ENCODE results near the gene ZNF473.
A peak's percentile ranks its signal among the peaks of the same experiment; 100 is the strongest.

Gene ZNF473

DNA sequence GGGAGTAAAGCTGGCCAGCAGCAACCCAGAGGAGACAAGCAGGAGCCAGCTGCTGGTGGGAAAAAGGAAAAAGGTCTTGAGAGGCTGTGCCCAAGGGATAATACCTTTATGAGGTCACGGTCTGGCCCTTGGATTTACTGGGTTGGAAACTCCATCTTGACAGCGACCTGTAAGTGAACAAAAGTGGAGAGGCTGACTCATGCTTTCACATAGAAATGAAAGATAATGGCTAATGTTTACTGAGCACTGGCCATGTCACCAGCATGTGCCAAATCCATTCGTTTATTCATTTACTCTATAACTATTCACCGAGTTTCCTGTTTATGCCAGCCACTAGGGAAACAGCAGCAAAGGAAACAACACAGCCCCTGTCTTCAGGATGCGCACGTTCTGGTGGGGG lies 5.3 kb upstream of the ZNF473 start:
- in situ Hi-C loops (cut with HindIII; ENCODE audit: low pct_ligation_motif_present, low sequenced_read_pairs): no loop called here
- no peak for DNase-seq
- Histone ChIP-seq H3K4me3 (ENCODE audit: low read depth, low read length) (no peak overlapping the region), H3K27ac (no peak overlapping the region), H3K27me3 (replicated peaks) (no peaks in the 10 kb centered on the region), H3K36me3 (replicated peaks) (peaks cover 31% of the 10 kb centered on the region)
- no peak for TF ChIP-seq CTCF (IDR thresholded peaks at IDR 0.05; ENCODE audit: low read depth, low read length, missing control alignments)

DNA sequence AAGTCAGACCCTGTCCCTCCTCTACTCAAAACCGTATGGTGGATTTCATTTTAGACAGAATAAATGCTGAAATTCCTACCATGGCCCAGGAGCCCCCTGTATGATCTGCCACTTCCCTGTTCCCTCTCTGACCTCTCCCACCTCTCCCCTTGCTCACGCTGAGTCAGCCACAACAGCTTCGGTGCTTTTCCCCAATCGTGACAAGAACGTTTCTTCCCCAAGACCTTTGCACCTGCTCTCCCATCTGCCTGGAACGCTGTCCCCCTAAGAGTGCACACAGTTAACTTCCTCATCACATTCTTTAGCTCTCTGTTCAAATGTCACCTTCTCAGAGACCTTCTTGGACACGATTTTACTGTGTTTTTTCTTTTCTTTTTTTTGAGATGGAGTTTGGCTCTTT lies 3.0 kb upstream of the ZNF473 start:
- no peak overlapping the region for H3K4me3 ChIP-seq (ENCODE audit: low read depth, low read length)
- no peak for DNase-seq
- in situ Hi-C loops (cut with HindIII; ENCODE audit: low pct_ligation_motif_present, low sequenced_read_pairs): no loop called here
- no peak overlapping the region for H3K27ac ChIP-seq
- peaks cover 15% of the 10 kb centered on the region for H3K36me3 ChIP-seq (replicated peaks)
- no peak for TF ChIP-seq CTCF (IDR thresholded peaks at IDR 0.05; ENCODE audit: low read depth, low read length, missing control alignments)
- H3K27me3 ChIP-seq (replicated peaks): no peaks in the 10 kb centered on the region

- H3K27me3 ChIP-seq (replicated peaks): no peaks in the 10 kb centered on the region
- TF ChIP-seq CTCF (IDR thresholded peaks at IDR 0.05; ENCODE audit: low read depth, low read length, missing control alignments): no peak
- in situ Hi-C loops (cut with HindIII; ENCODE audit: low pct_ligation_motif_present, low sequenced_read_pairs): no loop called here
- peak overlapping the region; percentile 79 for H3K27ac ChIP-seq
- no peak for DNase-seq
- peaks cover 7% of the 10 kb centered on the region for H3K36me3 ChIP-seq (replicated peaks)
- peak overlapping the region; percentile 97 for H3K4me3 ChIP-seq (ENCODE audit: low read depth, low read length)
Measured at GRCh38 chr19:50024719-50025021, 1.1 kb upstream of the ZNF473 start.

- peak; percentile 10 for TF ChIP-seq CTCF (IDR thresholded peaks at IDR 0.05; ENCODE audit: low read depth, low read length, missing control alignments)
- Histone ChIP-seq H3K27me3 (replicated peaks) (no peaks in the 10 kb centered on the region), H3K27ac (peak within 1 kb of the TSS; percentile 91), H3K36me3 (replicated peaks) (peaks cover 2% of the 10 kb centered on the region), H3K4me3 (ENCODE audit: low read depth, low read length) (peak within 1 kb of the TSS; percentile 97)
- DNase-seq: peak; percentile 100
- in situ Hi-C loops (cut with HindIII; ENCODE audit: low pct_ligation_motif_present, low sequenced_read_pairs): no loop called here
Measured at GRCh38 chr19:50025022-50025793, 597 bp upstream of the ZNF473 start, which contains the start of gene VRK3. Gene VRK3, minus strand, starts transcription at chr19:50025372. Its CDS starts 9,210 bp downstream, at chr19:50016162.

DNA sequence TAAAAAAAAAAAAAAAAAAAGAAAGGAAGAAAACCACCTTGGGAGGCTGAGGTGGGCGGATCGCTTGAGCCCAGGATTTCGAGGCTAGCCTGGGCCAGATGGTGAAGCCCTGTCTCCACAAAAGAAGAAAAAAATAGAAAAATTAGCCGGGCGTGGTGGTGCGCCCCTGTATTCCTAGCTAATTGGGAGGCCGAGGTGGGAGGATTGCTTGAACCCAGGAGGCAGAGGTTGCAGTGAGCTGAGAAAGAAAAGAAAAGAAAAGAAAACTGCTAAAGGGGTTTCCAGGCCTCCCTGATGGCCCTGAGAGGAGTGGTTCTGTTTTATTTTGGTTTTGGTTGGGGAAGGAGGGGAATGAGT lies 723 bp downstream of the ZNF473 start:
- Histone ChIP-seq H3K27ac (no peak overlapping the region), H3K36me3 (replicated peaks) (peaks cover 11% of the 10 kb centered on the region), H3K4me3 (ENCODE audit: low read depth, low read length) (peak overlapping the region; percentile 77), H3K27me3 (replicated peaks) (no peaks in the 10 kb centered on the region)
- DNase-seq: no peak
- in situ Hi-C loops (cut with HindIII; ENCODE audit: low pct_ligation_motif_present, low sequenced_read_pairs): no loop called here
- TF ChIP-seq CTCF (IDR thresholded peaks at IDR 0.05; ENCODE audit: low read depth, low read length, missing control alignments): no peak

DNA sequence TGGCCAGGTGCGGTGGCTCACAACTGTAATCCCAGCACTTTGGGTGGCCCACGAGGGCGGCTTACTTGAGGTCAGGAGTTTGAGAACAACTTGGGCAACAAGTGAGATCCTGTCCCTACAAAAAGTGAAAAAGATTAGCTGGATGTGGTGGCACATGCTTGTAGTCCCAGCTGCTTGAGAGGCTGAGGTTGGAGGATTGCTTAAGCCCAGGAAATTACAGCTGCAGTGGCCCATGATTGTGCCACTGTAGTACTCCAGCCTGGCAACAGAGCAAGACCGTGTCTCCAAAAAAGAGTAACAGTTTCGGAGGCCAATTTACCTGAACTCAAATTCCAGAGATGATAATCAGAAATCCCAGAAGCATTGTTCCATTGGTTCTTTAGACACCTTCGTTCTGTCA lies 4.4 kb downstream of the ZNF473 start:
- Histone ChIP-seq H3K27me3 (replicated peaks) (no peaks in the 10 kb centered on the region), H3K4me3 (ENCODE audit: low read depth, low read length) (no peak overlapping the region), H3K36me3 (replicated peaks) (peaks cover 25% of the 10 kb centered on the region), H3K27ac (no peak overlapping the region)
- in situ Hi-C loops (cut with HindIII; ENCODE audit: low pct_ligation_motif_present, low sequenced_read_pairs): no loop called here
- no peak for TF ChIP-seq CTCF (IDR thresholded peaks at IDR 0.05; ENCODE audit: low read depth, low read length, missing control alignments)
- no peak for DNase-seq
